Right atrium auricular region (tissue), 2 donors: ENCODE data around the gene PTS. TPM values are rescaled to one million over a fixed set of nuclear protein-coding genes. Genes with fewer than 3 reads are reported as not detected.
A peak's percentile ranks its signal among the peaks of the same experiment; 100 is the strongest.

Experiments
- DNase-seq: peaks from one replicate; pipeline ENCODE4 v3.0.0-alpha.2; 2019; ENCODE audit warnings: low spot score
- H3K27ac ChIP-seq, 2 donors: fragments of 200-600 bp; sonication (generic); 1 replicate in 1 of 2; 2 replicates in 1 of 2; pipeline ENCODE4 v1.5.1; 2016 to 2019
- H3K27me3 ChIP-seq, 2 donors: fragments of 200-600 bp; sonication (generic); one replicate each; pipeline versions ENCODE4 v1.5.1 to v1.6.0; 2017 to 2019
- H3K36me3 ChIP-seq: fragments of 200-600 bp; sonication (generic); one replicate; pipeline ENCODE4 v1.5.1; 2016
- H3K4me1 ChIP-seq, 2 donors: fragments of 200-600 bp; sonication (generic); one replicate each; pipeline versions ENCODE4 v1.5.1 to v1.6.0; 2017 to 2019
- H3K4me3 ChIP-seq, 2 donors: fragments of 200-600 bp; sonication (generic); 1 replicate in 1 of 2; 2 replicates in 1 of 2; pipeline ENCODE4 v1.5.1; 2017 to 2019; ENCODE audit warnings: mild to moderate bottlenecking in 1 of 2, moderate library complexity in 1 of 2
- H3K9me3 ChIP-seq, 2 donors: fragments of 200-600 bp; sonication (generic); one replicate each; pipeline ENCODE4 v1.5.1; 2019
- CTCF ChIP-seq, 2 donors: fragments of 200-600 bp; sonication (generic); IDR thresholded peaks; one replicate each; pipeline ENCODE4 v1.5.1; 2019; ENCODE audit warnings: antibody characterized with exemption in 2 of 2
- total RNA-seq, 2 donors: library from RNA; depleted of rRNA; stranded (reverse); fragments of >200 nt; gene quantifications; one replicate each; pipeline ENCODE4 v1.1.0, GENCODE V29; 2016

Gene PTS
- total RNA-seq, 2 donors from 2014 or later: 18.1 to 19.5 TPM

- H3K9me3 ChIP-seq: no peaks in the 10 kb centered on the region
- peaks cover 20% of the 10 kb centered on the region for H3K36me3 ChIP-seq
- H3K4me3 ChIP-seq: peak overlapping the region in 1 of 2 donors; percentile 74
- no peak for TF ChIP-seq CTCF (IDR thresholded peaks at IDR 0.05)
- H3K27ac ChIP-seq: no peak overlapping the region
- no peak for DNase-seq
- no peaks in the 10 kb centered on the region for H3K27me3 ChIP-seq
- peaks cover 0 to 10% of the 10 kb centered on the region in 2 donors for H3K4me1 ChIP-seq
Measured at GRCh38 chr11:112227471-112227870, 1.2 kb downstream of the PTS start.

- no peak for DNase-seq
- Histone ChIP-seq H3K9me3 (no peaks in the 10 kb centered on the region), H3K4me1 (peaks cover 0 to 10% of the 10 kb centered on the region in 2 donors), H3K4me3 (no peak overlapping the region), H3K27ac (no peak overlapping the region), H3K36me3 (peaks cover 21% of the 10 kb centered on the region), H3K27me3 (no peaks in the 10 kb centered on the region)
- no peak for TF ChIP-seq CTCF (IDR thresholded peaks at IDR 0.05)
Measured at GRCh38 chr11:112228706-112229105, 2.5 kb downstream of the PTS start.

GRCh38 chr11:112229159-112229558 lies 2.9 kb downstream of the PTS start:
- Histone ChIP-seq H3K27ac (no peak overlapping the region), H3K9me3 (no peaks in the 10 kb centered on the region), H3K4me3 (no peak overlapping the region), H3K36me3 (peaks cover 21% of the 10 kb centered on the region), H3K27me3 (no peaks in the 10 kb centered on the region), H3K4me1 (peaks cover 0 to 10% of the 10 kb centered on the region in 2 donors)
- DNase-seq: no peak
- TF ChIP-seq CTCF (IDR thresholded peaks at IDR 0.05): no peak

GRCh38 chr11:112229746-112230433 lies 3.7 kb downstream of the PTS start:
- Histone ChIP-seq H3K36me3 (peaks cover 19% of the 10 kb centered on the region), H3K27me3 (no peaks in the 10 kb centered on the region), H3K4me1 (peaks cover 0 to 10% of the 10 kb centered on the region in 2 donors), H3K27ac (no peak overlapping the region), H3K9me3 (no peaks in the 10 kb centered on the region), H3K4me3 (no peak overlapping the region)
- TF ChIP-seq CTCF (IDR thresholded peaks at IDR 0.05): no peak
- no peak for DNase-seq

- Histone ChIP-seq H3K36me3 (peaks cover 37% of the 10 kb centered on the region), H3K27me3 (no peaks in the 10 kb centered on the region), H3K4me3 (no peak overlapping the region), H3K27ac (no peak overlapping the region), H3K9me3 (no peaks in the 10 kb centered on the region), H3K4me1 (peaks cover 0 to 9% of the 10 kb centered on the region in 2 donors)
- no peak for TF ChIP-seq CTCF (IDR thresholded peaks at IDR 0.05)
- DNase-seq: no peak
Measured at GRCh38 chr11:112231952-112232351, 5.7 kb downstream of the PTS start.
